ENCODE measurements around the gene RAB27A.

- no peak for TF ChIP-seq POLR2A (IDR thresholded peaks at IDR 0.05)
- TF ChIP-seq CTCF (IDR thresholded peaks at IDR 0.05) = peak; percentile 43 to 66 (median 56)
These were observed 121.2 kb downstream of the RAB27A start for GRCh38 chr15:55168350-55168974.

Measured in body of pancreas (tissue), 4 donors.